OCI-LY1 (cell line): ENCODE results near the gene CLVS2.

Experiments
- H2AFZ ChIP-seq: fragments of 200-600 bp; sonication (generic), shearing (Covaris generic); 2 replicates; pipeline ENCODE4 v1.6.0; 2014; ENCODE audit warnings: antibody characterized with exemption, mild to moderate bottlenecking, low read length
- H3F3A ChIP-seq: fragments of 200-600 bp; sonication (generic), shearing (Covaris generic); 2 replicates; pipeline ENCODE4 v1.6.0; 2014; ENCODE audit warnings: mild to moderate bottlenecking, antibody characterized with exemption, low read length, moderate library complexity; ENCODE audit not compliant: insufficient read depth
- H3K27ac ChIP-seq: fragments of 200-600 bp; sonication (generic); 2 replicates; pipeline ENCODE4 v1.5.1; 2014; ENCODE audit warnings: low read length, mixed run types, mild to moderate bottlenecking, low read depth; ENCODE audit not compliant: poor library complexity, severe bottlenecking
- H3K27me3 ChIP-seq: fragments of 200-600 bp; sonication (generic); 2 replicates; pipeline ENCODE4 v1.6.0; 2014; ENCODE audit warnings: antibody characterized with exemption, mild to moderate bottlenecking, low read length, moderate library complexity; ENCODE audit not compliant: insufficient read depth
- H3K36me3 ChIP-seq: fragments of 200-600 bp; sonication (generic); 2 replicates; pipeline ENCODE4 v1.6.1; 2014; ENCODE audit warnings: mild to moderate bottlenecking, antibody characterized with exemption, low read length, moderate library complexity, mixed read lengths; ENCODE audit not compliant: insufficient read depth
- H3K4me1 ChIP-seq: fragments of 200-600 bp; sonication (generic); 2 replicates; pipeline ENCODE4 v1.5.1; 2014; ENCODE audit warnings: mild to moderate bottlenecking, low read length, moderate library complexity; ENCODE audit not compliant: insufficient read depth, severe bottlenecking
- H3K4me2 ChIP-seq: fragments of 200-600 bp; sonication (generic), shearing (Covaris generic); 2 replicates; pipeline ENCODE4 v1.6.1; 2014; ENCODE audit warnings: low read length
- H3K4me3 ChIP-seq: fragments of 200-600 bp; sonication (generic); 2 replicates; pipeline ENCODE4 v1.5.1; 2014; ENCODE audit warnings: low read length, low read depth, mild to moderate bottlenecking, mixed read lengths; ENCODE audit not compliant: poor library complexity, severe bottlenecking
- H3K79me2 ChIP-seq: fragments of 200-600 bp; shearing (Covaris generic); 2 replicates; pipeline ENCODE4 v1.6.1; 2016; ENCODE audit warnings: mixed run types, low read length, mixed read lengths; ENCODE audit not compliant: insufficient read depth
- H3K9ac ChIP-seq: fragments of 200-600 bp; sonication (generic), shearing (Covaris generic); 2 replicates; pipeline ENCODE4 v1.6.1; 2014; ENCODE audit warnings: mild to moderate bottlenecking, low read length, mixed read lengths
- H3K9me2 ChIP-seq: fragments of 200-600 bp; sonication (generic), shearing (Covaris generic); 2 replicates; pipeline ENCODE4 v1.6.1; 2014; ENCODE audit warnings: low read depth, mild to moderate bottlenecking, low read length, mixed read lengths
- H3K9me3 ChIP-seq: fragments of 200-600 bp; shearing (Covaris generic); 2 replicates; pipeline ENCODE4 v1.6.1; 2014; ENCODE audit warnings: low read length, mixed read lengths
- H4K20me1 ChIP-seq: fragments of 200-600 bp; sonication (generic), shearing (Covaris generic); 2 replicates; pipeline ENCODE4 v1.6.0; 2016; ENCODE audit warnings: mild to moderate bottlenecking, low read length; ENCODE audit not compliant: insufficient read depth
- EZH2 ChIP-seq: fragments of 200-600 bp; sonication (generic), shearing (Covaris generic); IDR thresholded peaks from 2 replicates; pipeline ENCODE4 v1.8.0; 2017; ENCODE audit warnings: borderline replicate concordance, mixed run types, mild to moderate bottlenecking, antibody characterized with exemption, low read length, moderate library complexity, mixed read lengths
- TF ChIP-seq, protein P1 (sequence below): fragments of 200-600 bp; sonication (generic), shearing (Covaris generic); IDR thresholded peaks from 2 replicates; pipeline ENCODE4 v1.5.1; 2017; ENCODE audit warnings: mild to moderate bottlenecking, antibody characterized with exemption, low read length, moderate library complexity, mixed read lengths

The CLVS2 gene

DNA sequence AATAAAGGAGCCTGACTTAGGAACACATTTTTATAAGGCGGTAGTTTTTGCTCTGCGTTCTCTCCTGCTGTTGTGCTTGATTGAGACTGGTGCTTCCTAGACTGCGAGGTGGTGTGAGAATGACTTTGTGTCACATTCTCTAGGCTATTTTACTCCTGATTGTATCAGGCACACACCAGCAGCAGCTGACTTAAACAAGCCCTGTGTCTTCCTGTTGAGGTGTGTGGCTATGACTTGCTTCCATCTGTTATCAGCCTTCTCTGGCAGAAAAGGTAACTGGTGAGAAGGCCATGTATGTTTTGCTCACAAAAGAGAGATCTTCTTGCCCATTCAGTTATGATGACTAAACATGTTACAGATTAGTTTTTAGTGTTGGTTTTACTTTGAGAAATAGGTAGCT is 43.4 kb downstream of the CLVS2 start:
- Histone ChIP-seq H3K9me2 (no peaks in the 10 kb centered on the region), H3K36me3 (no peaks in the 10 kb centered on the region), H3K4me1 (no peaks in the 10 kb centered on the region), H3K27ac (no peak overlapping the region), H3K9ac (no peak overlapping the region), H3K79me2 (no peaks in the 10 kb centered on the region), H3K4me2 (no peak overlapping the region), H3K9me3 (no peaks in the 10 kb centered on the region), H3F3A (no peaks in the 10 kb centered on the region), H3K4me3 (no peak overlapping the region), H2AFZ (no peak overlapping the region), H3K27me3 (no peaks in the 10 kb centered on the region), H4K20me1 (no peaks in the 10 kb centered on the region)
- TF ChIP-seq EZH2 = no peak
- TF ChIP-seq, protein P1, sequence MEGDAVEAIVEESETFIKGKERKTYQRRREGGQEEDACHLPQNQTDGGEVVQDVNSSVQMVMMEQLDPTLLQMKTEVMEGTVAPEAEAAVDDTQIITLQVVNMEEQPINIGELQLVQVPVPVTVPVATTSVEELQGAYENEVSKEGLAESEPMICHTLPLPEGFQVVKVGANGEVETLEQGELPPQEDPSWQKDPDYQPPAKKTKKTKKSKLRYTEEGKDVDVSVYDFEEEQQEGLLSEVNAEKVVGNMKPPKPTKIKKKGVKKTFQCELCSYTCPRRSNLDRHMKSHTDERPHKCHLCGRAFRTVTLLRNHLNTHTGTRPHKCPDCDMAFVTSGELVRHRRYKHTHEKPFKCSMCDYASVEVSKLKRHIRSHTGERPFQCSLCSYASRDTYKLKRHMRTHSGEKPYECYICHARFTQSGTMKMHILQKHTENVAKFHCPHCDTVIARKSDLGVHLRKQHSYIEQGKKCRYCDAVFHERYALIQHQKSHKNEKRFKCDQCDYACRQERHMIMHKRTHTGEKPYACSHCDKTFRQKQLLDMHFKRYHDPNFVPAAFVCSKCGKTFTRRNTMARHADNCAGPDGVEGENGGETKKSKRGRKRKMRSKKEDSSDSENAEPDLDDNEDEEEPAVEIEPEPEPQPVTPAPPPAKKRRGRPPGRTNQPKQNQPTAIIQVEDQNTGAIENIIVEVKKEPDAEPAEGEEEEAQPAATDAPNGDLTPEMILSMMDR = no peak

DNA sequence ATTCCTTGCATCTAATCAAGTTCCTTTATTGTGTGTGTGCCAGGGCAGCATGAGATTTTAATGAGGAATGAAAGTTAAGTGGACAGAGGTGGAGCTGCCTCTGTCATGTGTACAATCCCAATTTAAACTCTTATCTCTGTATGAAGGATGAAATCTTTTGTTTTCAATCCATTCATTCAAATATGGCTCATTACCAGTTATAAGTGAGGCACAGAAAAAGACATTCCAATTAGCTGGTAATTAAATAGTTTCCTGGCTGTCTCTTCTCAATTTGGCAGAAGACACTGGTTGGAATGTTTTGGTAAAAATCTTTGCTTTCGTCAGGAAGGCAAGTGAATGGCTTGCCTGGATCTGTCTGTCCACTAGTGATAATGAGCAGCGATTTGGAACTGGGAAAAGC is 46.4 kb downstream of the CLVS2 start:
- no peak overlapping the region for H3K9ac ChIP-seq
- H3K4me2 ChIP-seq = no peak overlapping the region
- TF ChIP-seq, protein P1 = no peak
- no peak for TF ChIP-seq EZH2
- no peak overlapping the region for H3K27ac ChIP-seq
- no peaks in the 10 kb centered on the region for H3F3A ChIP-seq
- H4K20me1 ChIP-seq = no peaks in the 10 kb centered on the region
- H3K4me3 ChIP-seq = no peak overlapping the region
- H2AFZ ChIP-seq = no peak overlapping the region
- no peaks in the 10 kb centered on the region for H3K9me2 ChIP-seq
- no peaks in the 10 kb centered on the region for H3K9me3 ChIP-seq
- no peaks in the 10 kb centered on the region for H3K27me3 ChIP-seq
- no peaks in the 10 kb centered on the region for H3K4me1 ChIP-seq
- H3K36me3 ChIP-seq = no peaks in the 10 kb centered on the region
- H3K79me2 ChIP-seq = no peaks in the 10 kb centered on the region

DNA sequence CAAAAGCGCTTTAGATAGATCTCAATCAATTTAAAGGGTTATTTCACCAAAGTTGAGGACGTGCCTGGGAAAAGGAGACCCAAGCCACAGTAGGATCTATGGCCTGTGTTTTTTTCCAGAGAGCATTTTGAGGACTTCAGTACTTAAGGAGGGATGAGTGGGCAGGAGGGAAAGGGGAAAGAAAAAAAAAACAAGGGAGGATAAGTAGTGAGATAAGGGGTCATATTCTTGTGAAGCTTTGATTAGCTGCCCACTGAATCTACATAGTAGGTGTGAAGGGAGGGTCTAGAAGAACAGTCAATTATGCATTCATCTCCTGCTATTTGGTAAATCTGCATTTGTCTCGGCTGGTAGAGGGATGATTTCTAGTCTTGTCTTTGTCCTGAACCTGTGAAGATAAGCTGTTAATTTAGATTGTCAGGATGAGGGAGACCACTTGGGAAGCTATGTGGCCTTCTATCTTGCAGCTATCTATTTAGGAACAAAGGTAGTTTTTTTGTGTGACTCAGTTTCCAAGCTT is 48.4 kb downstream of the CLVS2 start:
- Histone ChIP-seq H3K9me3 (no peaks in the 10 kb centered on the region), H3K79me2 (no peaks in the 10 kb centered on the region), H3K4me2 (no peak overlapping the region), H3K27ac (no peak overlapping the region), H3K9ac (no peak overlapping the region), H3K27me3 (no peaks in the 10 kb centered on the region), H3K4me3 (no peak overlapping the region), H4K20me1 (no peaks in the 10 kb centered on the region), H2AFZ (no peak overlapping the region), H3K9me2 (no peaks in the 10 kb centered on the region), H3K4me1 (no peaks in the 10 kb centered on the region), H3F3A (no peaks in the 10 kb centered on the region), H3K36me3 (no peaks in the 10 kb centered on the region)
- no peak for TF ChIP-seq EZH2
- TF ChIP-seq, protein P1 = no peak
